OCI-LY3 (cell line): ENCODE measurements around the gene EPHA8.

Experiments
- EZH2phosphoT487 ChIP-seq: fragments of 200-600 bp; shearing (Covaris generic); IDR thresholded peaks from 2 replicates; pipeline ENCODE4 v1.6.1; 2018; ENCODE audit warnings: antibody characterized with exemption, mixed run types, low read depth
- TF ChIP-seq, protein P1 (sequence below): fragments of 200-600, 300-600 bp; sonication (generic); IDR thresholded peaks from 2 replicates; pipeline ENCODE4 v1.5.1; 2014; ENCODE audit warnings: antibody characterized with exemption, low read length, low read depth

DNA sequence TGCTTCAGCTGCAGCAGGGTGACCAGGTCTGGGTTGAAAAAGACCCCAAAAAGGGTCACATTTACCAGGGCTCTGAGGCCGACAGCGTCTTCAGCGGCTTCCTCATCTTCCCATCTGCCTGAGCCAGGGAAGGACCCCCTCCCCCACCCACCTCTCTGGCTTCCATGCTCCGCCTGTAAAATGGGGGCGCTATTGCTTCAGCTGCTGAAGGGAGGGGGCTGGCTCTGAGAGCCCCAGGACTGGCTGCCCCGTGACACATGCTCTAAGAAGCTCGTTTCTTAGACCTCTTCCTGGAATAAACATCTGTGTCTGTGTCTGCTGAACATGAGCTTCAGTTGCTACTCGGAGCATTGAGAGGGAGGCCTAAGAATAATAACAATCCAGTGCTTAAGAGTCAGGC lies 76.0 kb downstream of the EPHA8 start:
- TF ChIP-seq, protein P1, sequence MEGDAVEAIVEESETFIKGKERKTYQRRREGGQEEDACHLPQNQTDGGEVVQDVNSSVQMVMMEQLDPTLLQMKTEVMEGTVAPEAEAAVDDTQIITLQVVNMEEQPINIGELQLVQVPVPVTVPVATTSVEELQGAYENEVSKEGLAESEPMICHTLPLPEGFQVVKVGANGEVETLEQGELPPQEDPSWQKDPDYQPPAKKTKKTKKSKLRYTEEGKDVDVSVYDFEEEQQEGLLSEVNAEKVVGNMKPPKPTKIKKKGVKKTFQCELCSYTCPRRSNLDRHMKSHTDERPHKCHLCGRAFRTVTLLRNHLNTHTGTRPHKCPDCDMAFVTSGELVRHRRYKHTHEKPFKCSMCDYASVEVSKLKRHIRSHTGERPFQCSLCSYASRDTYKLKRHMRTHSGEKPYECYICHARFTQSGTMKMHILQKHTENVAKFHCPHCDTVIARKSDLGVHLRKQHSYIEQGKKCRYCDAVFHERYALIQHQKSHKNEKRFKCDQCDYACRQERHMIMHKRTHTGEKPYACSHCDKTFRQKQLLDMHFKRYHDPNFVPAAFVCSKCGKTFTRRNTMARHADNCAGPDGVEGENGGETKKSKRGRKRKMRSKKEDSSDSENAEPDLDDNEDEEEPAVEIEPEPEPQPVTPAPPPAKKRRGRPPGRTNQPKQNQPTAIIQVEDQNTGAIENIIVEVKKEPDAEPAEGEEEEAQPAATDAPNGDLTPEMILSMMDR = no peak; the same call in 1 of the 2 replicates
- no peak for TF ChIP-seq EZH2phosphoT487
